Gastroesophageal sphincter (tissue), 3 donors: ENCODE data around the gene WNT7B.

Experiments used
- EP300 ChIP-seq: sonication (generic); formaldehyde crosslinking; IDR thresholded peaks from one replicate; pipeline ENCODE4 v1.6.1; 2017; ENCODE audit warnings: antibody characterized with exemption, mild to moderate bottlenecking
- TF ChIP-seq, protein P1 (sequence below), 4 experiments: fragments of 200-600 bp in 2 of 4; fragments of 450-650 bp in 2 of 4; sonication (generic) in 1 of 4; IDR thresholded peaks; one replicate each; pipeline ENCODE4 v1.5.1; 2017 to 2019; ENCODE audit warnings: antibody characterized with exemption in 4 of 4, mild to moderate bottlenecking in 2 of 4, moderate library complexity in 2 of 4

DNA sequence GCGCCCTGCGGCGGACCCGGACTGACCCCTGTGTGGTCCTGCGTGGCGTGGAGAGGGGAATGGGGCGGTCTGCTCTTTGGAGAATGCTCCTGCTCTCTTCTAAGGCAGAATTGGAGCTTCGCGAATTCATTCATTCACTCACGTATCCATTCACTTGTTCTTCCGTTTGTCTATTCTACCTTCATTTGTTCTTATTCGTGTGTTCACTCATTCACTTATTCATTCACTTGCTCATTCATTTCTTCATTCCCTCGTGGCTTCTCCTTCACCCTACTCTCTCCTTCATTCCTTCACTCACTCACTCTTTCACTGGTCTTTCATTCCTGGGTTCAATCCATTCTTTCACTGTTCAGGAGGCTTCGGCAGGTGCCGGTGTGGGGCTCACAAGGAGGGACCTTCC is 69.6 kb downstream of the WNT7B start:
- TF ChIP-seq, protein P1, sequence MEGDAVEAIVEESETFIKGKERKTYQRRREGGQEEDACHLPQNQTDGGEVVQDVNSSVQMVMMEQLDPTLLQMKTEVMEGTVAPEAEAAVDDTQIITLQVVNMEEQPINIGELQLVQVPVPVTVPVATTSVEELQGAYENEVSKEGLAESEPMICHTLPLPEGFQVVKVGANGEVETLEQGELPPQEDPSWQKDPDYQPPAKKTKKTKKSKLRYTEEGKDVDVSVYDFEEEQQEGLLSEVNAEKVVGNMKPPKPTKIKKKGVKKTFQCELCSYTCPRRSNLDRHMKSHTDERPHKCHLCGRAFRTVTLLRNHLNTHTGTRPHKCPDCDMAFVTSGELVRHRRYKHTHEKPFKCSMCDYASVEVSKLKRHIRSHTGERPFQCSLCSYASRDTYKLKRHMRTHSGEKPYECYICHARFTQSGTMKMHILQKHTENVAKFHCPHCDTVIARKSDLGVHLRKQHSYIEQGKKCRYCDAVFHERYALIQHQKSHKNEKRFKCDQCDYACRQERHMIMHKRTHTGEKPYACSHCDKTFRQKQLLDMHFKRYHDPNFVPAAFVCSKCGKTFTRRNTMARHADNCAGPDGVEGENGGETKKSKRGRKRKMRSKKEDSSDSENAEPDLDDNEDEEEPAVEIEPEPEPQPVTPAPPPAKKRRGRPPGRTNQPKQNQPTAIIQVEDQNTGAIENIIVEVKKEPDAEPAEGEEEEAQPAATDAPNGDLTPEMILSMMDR (IDR thresholded peaks at IDR 0.05), result no peak
- no peak for TF ChIP-seq EP300
